Gastroesophageal sphincter (tissue), 4 donors: Measurements from ENCODE around the gene SYNGR3. TPM values are rescaled to one million over a fixed set of nuclear protein-coding genes. Genes with fewer than 3 reads are reported as not detected.

ENCODE experiments used
- ATAC-seq: fragments of 150-250 bp; one replicate; pipeline ENCODE4 v1.9.1; 2016; ENCODE audit warnings: mild to moderate bottlenecking, moderate library complexity
- H3K27ac ChIP-seq, 4 donors: fragments of 200-600 bp; sonication (generic) in 3 of 4; 1 replicate in 3 of 4; 2 replicates in 1 of 4; pipeline ENCODE4 v1.5.1; 2016 to 2019
- H3K27me3 ChIP-seq: fragments of 200-600 bp; sonication (generic); one replicate; pipeline ENCODE4 v1.5.1; 2019
- H3K36me3 ChIP-seq, 2 donors: fragments of 200-600 bp; sonication (generic); one replicate each; pipeline ENCODE4 v1.5.1; 2019; ENCODE audit warnings: control low read depth in 1 of 2
- H3K4me1 ChIP-seq, 3 donors: fragments of 200-600 bp; sonication (generic); 1 replicate in 2 of 3; 2 replicates in 1 of 3; pipeline ENCODE4 v1.5.1; 2016 to 2019; ENCODE audit warnings: control low read depth in 2 of 3
- H3K4me3 ChIP-seq, 2 donors: fragments of 200-600 bp; sonication (generic); one replicate each; pipeline ENCODE4 v1.5.1; 2019; ENCODE audit warnings: mild to moderate bottlenecking in 1 of 2, moderate library complexity in 1 of 2
- H3K9me3 ChIP-seq, 3 donors: fragments of 200-600 bp; sonication (generic); one replicate each; pipeline ENCODE4 v1.5.1; 2017 to 2019; ENCODE audit warnings: control low read depth in 2 of 3
- EP300 ChIP-seq: sonication (generic); formaldehyde crosslinking; IDR thresholded peaks from one replicate; pipeline ENCODE4 v1.6.1; 2017; ENCODE audit warnings: antibody characterized with exemption, mild to moderate bottlenecking
- POLR2A ChIP-seq, 2 donors: fragments of 450-650 bp; IDR thresholded peaks; one replicate each; pipeline ENCODE4 v1.6.1; 2017; ENCODE audit warnings: antibody characterized with exemption in 2 of 2, mild to moderate bottlenecking in 2 of 2, moderate library complexity in 1 of 2
- POLR2AphosphoS5 ChIP-seq: sonication (generic); formaldehyde crosslinking; IDR thresholded peaks from one replicate; pipeline ENCODE4 v1.6.1; 2017; ENCODE audit warnings: antibody characterized with exemption
- WGBS, 2 donors: methylation state at CpG; one replicate each; pipeline ENCODE4 v1.1.5; 2018; ENCODE audit warnings: low coverage in 1 of 2; 5-methylcytosine and 5-hydroxymethylcytosine counted together
- total RNA-seq, 4 donors: library from RNA; depleted of rRNA; stranded (reverse); fragments of >200 nt; gene quantifications; one replicate each; pipeline ENCODE4 v1.1.0, GENCODE V29; 2016
- TF ChIP-seq, protein P1 (sequence below), 4 experiments: fragments of 200-600 bp in 2 of 4; fragments of 450-650 bp in 2 of 4; sonication (generic) in 1 of 4; IDR thresholded peaks; one replicate each; pipeline ENCODE4 v1.5.1; 2017 to 2019; ENCODE audit warnings: antibody characterized with exemption in 4 of 4, mild to moderate bottlenecking in 2 of 4, moderate library complexity in 2 of 4

Gene SYNGR3
- total RNA-seq, 4 donors from 2014 or later: 1.2 to 5.1 (median 3.1) TPM; not detected in 1

DNA sequence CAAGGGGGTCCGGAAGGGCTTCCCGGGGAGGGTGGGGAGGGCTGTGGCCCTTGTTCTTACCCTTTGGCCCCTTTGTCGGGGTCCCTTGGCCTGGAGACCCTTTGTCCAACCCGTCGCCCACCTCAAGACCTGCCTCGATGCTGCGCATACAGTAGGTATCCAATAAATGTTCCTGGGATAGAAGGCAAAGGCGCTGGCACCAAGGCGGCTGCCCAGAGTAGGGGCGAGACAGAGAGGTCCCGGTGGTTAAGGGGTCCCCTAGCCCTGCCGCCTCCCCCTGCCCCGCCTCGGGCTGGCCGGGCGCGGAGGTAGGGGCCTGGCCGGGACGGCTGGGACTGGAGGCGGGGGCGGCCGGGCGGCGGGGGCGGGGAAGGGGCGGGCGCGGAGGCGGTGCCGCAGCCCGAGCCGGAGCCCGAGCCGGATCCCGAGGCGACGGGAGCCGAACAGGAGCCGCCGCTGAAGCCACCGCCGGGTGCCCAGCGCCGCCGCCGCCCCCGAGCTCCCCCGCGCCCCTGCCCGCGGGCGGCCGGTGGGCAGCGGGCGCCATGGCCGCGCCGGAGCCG is 36.8 kb downstream of the SYNGR3 start, which contains the start of gene NHERF2:
Gene NHERF2, plus strand, starts transcription at position 442 of the 563 bp plus-strand sequence. Its CDS starts 104 bp downstream, at position 546.
- peaks cover 0 to 11% of the 10 kb centered on the region in 2 donors for H3K36me3 ChIP-seq
- ATAC-seq: peak; percentile 29
- TF ChIP-seq EP300 (no peak), POLR2A (IDR thresholded peaks at IDR 0.05) (no peak), POLR2AphosphoS5 (no peak)
- TF ChIP-seq, protein P1, sequence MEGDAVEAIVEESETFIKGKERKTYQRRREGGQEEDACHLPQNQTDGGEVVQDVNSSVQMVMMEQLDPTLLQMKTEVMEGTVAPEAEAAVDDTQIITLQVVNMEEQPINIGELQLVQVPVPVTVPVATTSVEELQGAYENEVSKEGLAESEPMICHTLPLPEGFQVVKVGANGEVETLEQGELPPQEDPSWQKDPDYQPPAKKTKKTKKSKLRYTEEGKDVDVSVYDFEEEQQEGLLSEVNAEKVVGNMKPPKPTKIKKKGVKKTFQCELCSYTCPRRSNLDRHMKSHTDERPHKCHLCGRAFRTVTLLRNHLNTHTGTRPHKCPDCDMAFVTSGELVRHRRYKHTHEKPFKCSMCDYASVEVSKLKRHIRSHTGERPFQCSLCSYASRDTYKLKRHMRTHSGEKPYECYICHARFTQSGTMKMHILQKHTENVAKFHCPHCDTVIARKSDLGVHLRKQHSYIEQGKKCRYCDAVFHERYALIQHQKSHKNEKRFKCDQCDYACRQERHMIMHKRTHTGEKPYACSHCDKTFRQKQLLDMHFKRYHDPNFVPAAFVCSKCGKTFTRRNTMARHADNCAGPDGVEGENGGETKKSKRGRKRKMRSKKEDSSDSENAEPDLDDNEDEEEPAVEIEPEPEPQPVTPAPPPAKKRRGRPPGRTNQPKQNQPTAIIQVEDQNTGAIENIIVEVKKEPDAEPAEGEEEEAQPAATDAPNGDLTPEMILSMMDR (IDR thresholded peaks at IDR 0.05): no peak
- H3K4me1 ChIP-seq: peaks cover 0 to 74% (median 30%) of the 10 kb centered on the region in 3 donors
- H3K9me3 ChIP-seq: no peaks in the 10 kb centered on the region
- peaks cover 12% of the 10 kb centered on the region for H3K27me3 ChIP-seq
- 20% methylated on average over 1 of the region's 59 CpGs; no CpG with 5 or more reads in 1 of the 2 donors for WGBS, 2 donors
- H3K27ac ChIP-seq: peak within 1 kb of the TSS in 3 of 4 donors; percentile 76 to 85 (median 79)
- H3K4me3 ChIP-seq: peak within 1 kb of the TSS; percentile 57 to 79

DNA sequence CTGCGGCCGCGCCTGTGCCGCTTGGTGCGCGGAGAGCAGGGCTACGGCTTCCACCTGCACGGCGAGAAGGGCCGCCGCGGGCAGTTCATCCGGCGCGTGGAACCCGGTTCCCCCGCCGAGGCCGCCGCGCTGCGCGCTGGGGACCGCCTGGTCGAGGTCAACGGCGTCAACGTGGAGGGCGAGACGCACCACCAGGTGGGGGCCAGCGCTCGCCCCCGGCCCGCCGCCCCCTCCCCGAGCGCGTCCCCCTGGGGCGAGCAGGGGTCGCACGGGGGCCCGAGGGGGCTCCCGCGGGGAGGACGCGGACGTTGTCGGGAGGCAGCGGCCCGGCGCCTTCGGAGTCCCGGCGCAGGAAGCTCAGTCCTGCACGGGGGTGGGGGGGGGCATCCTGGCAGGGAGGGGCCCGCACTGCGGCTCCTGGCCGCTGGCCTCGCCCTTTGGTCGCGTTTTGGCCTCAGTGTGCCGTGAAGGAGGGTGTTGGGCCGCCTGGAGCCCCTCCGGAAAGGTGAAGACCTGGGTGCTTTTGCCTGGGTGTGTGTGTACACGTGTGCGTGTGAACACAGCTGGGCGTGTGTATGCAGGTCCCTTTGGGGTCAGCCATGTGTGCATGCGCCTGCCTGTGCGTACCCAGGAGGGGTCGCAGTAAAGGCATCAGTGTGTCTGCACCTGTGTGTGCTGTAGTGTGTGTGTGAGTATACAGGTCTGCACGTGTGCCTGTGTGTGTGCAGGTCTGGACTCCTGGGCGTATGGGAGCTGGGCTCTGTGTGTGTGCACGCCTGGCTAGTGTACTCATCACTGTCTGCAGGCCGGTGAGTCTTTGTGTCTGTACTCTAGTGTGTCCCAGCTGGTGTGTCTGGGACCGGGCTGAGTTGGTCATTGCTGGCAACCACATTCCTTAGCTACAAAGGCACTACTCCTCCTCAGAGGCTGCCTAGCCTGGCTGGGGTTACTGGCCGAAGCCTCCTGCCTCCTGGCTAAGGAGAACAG is 37.5 kb downstream of the SYNGR3 start:
- Histone ChIP-seq H3K9me3 (no peaks in the 10 kb centered on the region), H3K27me3 (peaks cover 4% of the 10 kb centered on the region), H3K36me3 (peaks cover 0 to 11% of the 10 kb centered on the region in 2 donors), H3K4me1 (peaks cover 0 to 79% (median 32%) of the 10 kb centered on the region in 3 donors), H3K27ac (peak overlapping the region in 3 of 4 donors; percentile 76 to 85 (median 79)), H3K4me3 (peak overlapping the region; percentile 57 to 79)
- ATAC-seq: no peak
- WGBS, 2 donors: no CpG with 5 or more reads among the region's 76 CpGs
- TF ChIP-seq EP300: no peak
- no peak for TF ChIP-seq POLR2A (IDR thresholded peaks at IDR 0.05)
- TF ChIP-seq, protein P1 (IDR thresholded peaks at IDR 0.05): no peak
- no peak for TF ChIP-seq POLR2AphosphoS5

DNA sequence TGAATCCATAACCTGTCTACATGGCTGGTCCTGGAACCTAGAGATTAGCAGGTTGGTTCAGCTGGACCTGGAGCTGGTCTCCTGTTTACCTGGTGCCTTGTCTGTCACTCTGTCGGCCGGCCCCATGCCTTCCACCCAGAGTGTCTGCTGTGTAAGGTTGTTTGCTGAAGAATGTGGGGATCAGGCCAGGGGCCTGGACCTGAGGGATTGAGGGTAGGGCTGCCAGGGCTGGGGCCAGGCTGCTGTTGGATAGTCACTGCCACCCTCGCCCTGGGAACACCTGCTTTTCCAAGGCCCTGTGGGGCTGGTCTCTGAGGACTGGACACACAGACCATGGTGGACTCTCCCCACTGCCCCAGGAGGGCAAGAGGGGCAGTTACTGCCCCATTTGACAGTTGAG is 38.4 kb downstream of the SYNGR3 start:
- no peak for ATAC-seq
- H3K4me1 ChIP-seq: peaks cover 0 to 79% (median 35%) of the 10 kb centered on the region in 3 donors
- no peaks in the 10 kb centered on the region for H3K27me3 ChIP-seq
- TF ChIP-seq EP300 (no peak), POLR2AphosphoS5 (no peak), POLR2A (IDR thresholded peaks at IDR 0.05) (no peak)
- TF ChIP-seq, protein P1 (IDR thresholded peaks at IDR 0.05): no peak
- H3K9me3 ChIP-seq: no peaks in the 10 kb centered on the region
- WGBS, 2 donors: 60 to 83% methylated on average over 1 to 2 of the region's 3 CpGs
- peak overlapping the region in 1 of 2 donors; percentile 79 for H3K4me3 ChIP-seq
- H3K27ac ChIP-seq: peak overlapping the region in 2 of 4 donors; percentile 41 to 85
- H3K36me3 ChIP-seq: peaks cover 0 to 11% of the 10 kb centered on the region in 2 donors

DNA sequence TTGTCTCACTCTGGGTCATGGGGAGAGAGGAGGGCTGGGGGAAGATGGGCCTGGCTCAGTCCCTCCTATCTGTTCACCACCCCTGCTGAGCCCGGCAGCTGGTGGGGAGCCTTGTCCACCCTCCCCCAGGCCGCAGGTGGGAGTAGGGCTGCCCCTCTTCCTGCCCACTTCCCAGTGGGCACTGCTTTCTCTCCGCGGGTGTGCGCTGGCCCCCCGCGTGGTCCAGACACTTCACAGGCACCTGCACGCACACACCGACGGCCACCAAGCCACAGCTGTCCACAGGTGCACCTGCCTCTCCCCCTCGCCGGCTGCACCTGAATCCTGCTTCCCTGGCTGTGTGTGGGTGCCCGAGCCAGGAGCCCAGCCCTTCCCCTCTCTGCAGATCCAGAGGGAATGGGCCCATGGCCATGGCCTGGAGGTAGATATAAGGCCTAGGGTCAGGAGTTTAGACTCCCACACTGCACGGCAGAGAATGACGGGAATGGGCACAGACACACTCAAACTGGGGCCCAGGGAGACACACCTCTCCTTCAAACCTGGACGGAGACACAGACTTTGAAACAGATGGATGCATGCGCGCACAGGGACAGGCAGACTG is 39.0 kb downstream of the SYNGR3 start:
- TF ChIP-seq EP300: no peak
- TF ChIP-seq, protein P1 (IDR thresholded peaks at IDR 0.05): no peak
- TF ChIP-seq POLR2A (IDR thresholded peaks at IDR 0.05): no peak
- TF ChIP-seq POLR2AphosphoS5: no peak
- peaks cover 0 to 79% (median 34%) of the 10 kb centered on the region in 3 donors for H3K4me1 ChIP-seq
- H3K4me3 ChIP-seq: peak overlapping the region in 1 of 2 donors; percentile 79
- no peak for ATAC-seq
- no peaks in the 10 kb centered on the region for H3K9me3 ChIP-seq
- H3K27me3 ChIP-seq: no peaks in the 10 kb centered on the region
- peaks cover 0 to 11% of the 10 kb centered on the region in 2 donors for H3K36me3 ChIP-seq
- H3K27ac ChIP-seq: peak overlapping the region in 2 of 4 donors; percentile 41 to 85
- no CpG with 5 or more reads among the region's 18 CpGs for whole genome bisulfite sequencing, 2 donors
